Measurements from ENCODE around the gene LRRC71.

- TF ChIP-seq CTCF (IDR thresholded peaks at IDR 0.05; ENCODE audit: insufficient read depth, low read depth, low read length) (no peak), EZH2 (IDR thresholded peaks at IDR 0.05; ENCODE audit: insufficient read depth, low read length) (no peak)
These were observed 16.3 kb downstream of the LRRC71 start for GRCh38 chr1:156936721-156937220.

Data from astrocyte (in vitro differentiated cells and primary cell).